ENCODE results near the gene PITPNB. TPM values are rescaled to one million over a fixed set of nuclear protein-coding genes. Genes with fewer than 3 reads are reported as not detected.
A peak's percentile ranks its signal among the peaks of the same experiment; 100 is the strongest.

Gene PITPNB
- total RNA-seq, 1 donor from 2014 or later: 78.7 TPM

- Mint-ChIP-seq H3K9me3 (ENCODE audit: low read depth) (no peaks in the 10 kb centered on the region), H3K27ac (ENCODE audit: unreplicated experiment) (peak overlapping the region; percentile 98), H3K27me3 (ENCODE audit: low read depth) (no peaks in the 10 kb centered on the region), H3K36me3 (ENCODE audit: low read depth) (peaks cover 3% of the 10 kb centered on the region), H3K4me1 (ENCODE audit: low read depth) (peaks cover 43% of the 10 kb centered on the region), H3K4me3 (ENCODE audit: unreplicated experiment) (peak overlapping the region; percentile 98)
- DNase-seq (ENCODE audit: low spot score): no peak
- peak; percentile 35 for TF ChIP-seq CTCF (IDR thresholded peaks at IDR 0.05)
These were observed 1.1 kb upstream of the PITPNB start for GRCh38 chr22:27919942-27920755.

- no peaks in the 10 kb centered on the region for H3K9me3 Mint-ChIP-seq (ENCODE audit: low read depth)
- peaks cover 3% of the 10 kb centered on the region for H3K36me3 Mint-ChIP-seq (ENCODE audit: low read depth)
- no peaks in the 10 kb centered on the region for H3K27me3 Mint-ChIP-seq (ENCODE audit: low read depth)
- H3K4me1 Mint-ChIP-seq (ENCODE audit: low read depth): peaks cover 59% of the 10 kb centered on the region
- DNase-seq (ENCODE audit: low spot score): no peak
- peak overlapping the region; percentile 98 for H3K4me3 Mint-ChIP-seq (ENCODE audit: unreplicated experiment)
- H3K27ac Mint-ChIP-seq (ENCODE audit: unreplicated experiment): peak overlapping the region; percentile 98
- TF ChIP-seq CTCF (IDR thresholded peaks at IDR 0.05): no peak
These were observed 475 bp downstream of the PITPNB start for GRCh38 chr22:27918341-27919221.

GRCh38 chr22:27915986-27916385 is 3.1 kb downstream of the PITPNB start:
- no peaks in the 10 kb centered on the region for H3K27me3 Mint-ChIP-seq (ENCODE audit: low read depth)
- peaks cover 73% of the 10 kb centered on the region for H3K4me1 Mint-ChIP-seq (ENCODE audit: low read depth)
- no peaks in the 10 kb centered on the region for H3K9me3 Mint-ChIP-seq (ENCODE audit: low read depth)
- H3K27ac Mint-ChIP-seq (ENCODE audit: unreplicated experiment): no peak overlapping the region
- no peak overlapping the region for H3K4me3 Mint-ChIP-seq (ENCODE audit: unreplicated experiment)
- H3K36me3 Mint-ChIP-seq (ENCODE audit: low read depth): peaks cover 3% of the 10 kb centered on the region
- no peak for DNase-seq (ENCODE audit: low spot score)
- TF ChIP-seq CTCF (IDR thresholded peaks at IDR 0.05): no peak

- peak overlapping the region; percentile 52 for H3K27ac Mint-ChIP-seq (ENCODE audit: unreplicated experiment)
- no peaks in the 10 kb centered on the region for H3K9me3 Mint-ChIP-seq (ENCODE audit: low read depth)
- no peak overlapping the region for H3K4me3 Mint-ChIP-seq (ENCODE audit: unreplicated experiment)
- no peak for TF ChIP-seq CTCF (IDR thresholded peaks at IDR 0.05)
- H3K36me3 Mint-ChIP-seq (ENCODE audit: low read depth): peaks cover 15% of the 10 kb centered on the region
- no peak for DNase-seq (ENCODE audit: low spot score)
- H3K27me3 Mint-ChIP-seq (ENCODE audit: low read depth): no peaks in the 10 kb centered on the region
- H3K4me1 Mint-ChIP-seq (ENCODE audit: low read depth): peaks cover 58% of the 10 kb centered on the region
These were observed 5.8 kb downstream of the PITPNB start for GRCh38 chr22:27913162-27913741.

- H3K27me3 Mint-ChIP-seq (ENCODE audit: low read depth): no peaks in the 10 kb centered on the region
- H3K36me3 Mint-ChIP-seq (ENCODE audit: low read depth): peaks cover 18% of the 10 kb centered on the region
- H3K4me3 Mint-ChIP-seq (ENCODE audit: unreplicated experiment): no peak overlapping the region
- no peak for TF ChIP-seq CTCF (IDR thresholded peaks at IDR 0.05)
- H3K9me3 Mint-ChIP-seq (ENCODE audit: low read depth): no peaks in the 10 kb centered on the region
- peaks cover 47% of the 10 kb centered on the region for H3K4me1 Mint-ChIP-seq (ENCODE audit: low read depth)
- DNase-seq (ENCODE audit: low spot score): no peak
- no peak overlapping the region for H3K27ac Mint-ChIP-seq (ENCODE audit: unreplicated experiment)
These were observed 7.0 kb downstream of the PITPNB start for GRCh38 chr22:27912101-27912500.

Measured in chondrocyte (in vitro differentiated cells).